HG02798 (cell line): ENCODE data around the gene ING2.
"Not testable (repeated sequence)": the region's sequence is repeated elsewhere in the genome, so short reads cannot be mapped to it uniquely, and the experiment has no call there.

Experiments used
- ATAC-seq: cut with Tn5 transposase; IDR thresholded peaks from one replicate; pipeline ENCODE4 v1.9.1; 2021; ENCODE audit warnings: mild to moderate bottlenecking; ENCODE audit not compliant: unreplicated experiment, poor library complexity

Gene ING2

GRCh38 chr4:183504930-183505610, at the start of gene ING2:
Gene ING2, plus strand, starts transcription at chr4:183505058. Its CDS starts 138 bp downstream, at chr4:183505196.
- ATAC-seq: peak; percentile 57

GRCh38 chr4:183455431-183456195, 49.2 kb upstream of the ING2 start:
- ATAC-seq: no peak

GRCh38 chr4:183458005-183458404, 46.9 kb upstream of the ING2 start:
- ATAC-seq: no peak

- not testable (repeated sequence) for ATAC-seq
Observed at GRCh38 chr4:183463903-183464619, 40.8 kb upstream of the ING2 start.

- ATAC-seq: not testable (repeated sequence)
Observed at GRCh38 chr4:183465879-183466278, 39.0 kb upstream of the ING2 start.

GRCh38 chr4:183467246-183467645, 37.6 kb upstream of the ING2 start:
- no peak for ATAC-seq

GRCh38 chr4:183468210-183469095, 36.4 kb upstream of the ING2 start:
- ATAC-seq: no peak

- ATAC-seq: no peak
Observed at GRCh38 chr4:183469285-183469684, 35.6 kb upstream of the ING2 start.

- ATAC-seq: no peak
Observed at GRCh38 chr4:183469936-183470335, 34.9 kb upstream of the ING2 start.

GRCh38 chr4:183470821-183471220, 34.0 kb upstream of the ING2 start:
- ATAC-seq: no peak

GRCh38 chr4:183471946-183472708, 32.7 kb upstream of the ING2 start:
- peak; percentile 87 for ATAC-seq

GRCh38 chr4:183478123-183478522, 26.7 kb upstream of the ING2 start:
- no peak for ATAC-seq

- no peak for ATAC-seq
Observed at GRCh38 chr4:183478926-183479325, 25.9 kb upstream of the ING2 start.

GRCh38 chr4:183482515-183483095, 22.3 kb upstream of the ING2 start:
- ATAC-seq: not testable (repeated sequence)

- no peak for ATAC-seq
Observed at GRCh38 chr4:183483997-183484396, 20.9 kb upstream of the ING2 start.

GRCh38 chr4:183485411-183486160, 19.3 kb upstream of the ING2 start:
- ATAC-seq: no peak

- no peak for ATAC-seq
Observed at GRCh38 chr4:183492791-183493222, 12.1 kb upstream of the ING2 start.

GRCh38 chr4:183493246-183493645, 11.6 kb upstream of the ING2 start:
- no peak for ATAC-seq
